HG03354 (cell line): ENCODE data around the gene COX19.
"Not testable (repeated sequence)": the region's sequence is repeated elsewhere in the genome, so short reads cannot be mapped to it uniquely, and the experiment has no call there.

Source experiments
- ATAC-seq: cut with Tn5 transposase; IDR thresholded peaks from one replicate; pipeline ENCODE4 v1.9.1; 2021; ENCODE audit warnings: mild to moderate bottlenecking; ENCODE audit not compliant: unreplicated experiment, poor library complexity, severe bottlenecking

Gene COX19

GRCh38 chr7:963236-964078 is 11.9 kb downstream of the COX19 start:
- ATAC-seq = no peak

- ATAC-seq = no peak
These were observed 12.8 kb downstream of the COX19 start for GRCh38 chr7:962401-963081.

GRCh38 chr7:961546-962400 is 13.6 kb downstream of the COX19 start:
- no peak for ATAC-seq

GRCh38 chr7:960972-961371 is 14.4 kb downstream of the COX19 start:
- not testable (repeated sequence) for ATAC-seq

- no peak for ATAC-seq
These were observed 15.0 kb downstream of the COX19 start for GRCh38 chr7:960269-960871.

- ATAC-seq = not testable (repeated sequence)
These were observed 15.6 kb downstream of the COX19 start for GRCh38 chr7:959740-960139.

- ATAC-seq = no peak
These were observed 16.1 kb downstream of the COX19 start for GRCh38 chr7:959271-959670.

GRCh38 chr7:958221-959200 is 16.8 kb downstream of the COX19 start:
- ATAC-seq = no peak

- no peak for ATAC-seq
These were observed 17.7 kb downstream of the COX19 start for GRCh38 chr7:957418-958220.

GRCh38 chr7:956031-956430 is 19.3 kb downstream of the COX19 start:
- no peak for ATAC-seq

GRCh38 chr7:954330-955238 is 20.8 kb downstream of the COX19 start, which contains the start of gene ADAP1:
Gene ADAP1, minus strand, starts transcription at chr7:954680. Its CDS starts 203 bp downstream, at chr7:954477.
- peak; percentile 65 for ATAC-seq

- ATAC-seq = peak; percentile 15
These were observed 21.6 kb downstream of the COX19 start for GRCh38 chr7:953547-954327.

- ATAC-seq = no peak
These were observed 22.6 kb downstream of the COX19 start for GRCh38 chr7:952548-953441.

GRCh38 chr7:951881-952547 is 23.3 kb downstream of the COX19 start:
- no peak for ATAC-seq
